ENCODE results near the gene MGAT5. TPM values are rescaled to one million over a fixed set of nuclear protein-coding genes. Genes with fewer than 3 reads are reported as not detected.

MGAT5 gene
- total RNA-seq, 1 experiment from 2014 or later = 52.4 TPM

- H3K27me3 Mint-ChIP-seq (ENCODE audit: low read depth) = no peaks in the 10 kb centered on the region
- TF ChIP-seq ESRRA (CRISPR knock-in tag; IDR thresholded peaks at IDR 0.05; ENCODE audit: borderline replicate concordance) (no peak), USF2 (CRISPR knock-in tag; IDR thresholded peaks at IDR 0.05) (no peak), MAX (CRISPR knock-in tag; IDR thresholded peaks at IDR 0.05) (no peak), TP53 (CRISPR knock-in tag; IDR thresholded peaks at IDR 0.05) (no peak), MLX (CRISPR knock-in tag; IDR thresholded peaks at IDR 0.05) (no peak), CREM (CRISPR knock-in tag; IDR thresholded peaks at IDR 0.05) (no peak), HMGXB4 (CRISPR knock-in tag; IDR thresholded peaks at IDR 0.05) (no peak), ZNF425 (CRISPR knock-in tag; conservative IDR thresholded peaks at IDR 0.05) (no peak), FOXJ3 (CRISPR knock-in tag; IDR thresholded peaks at IDR 0.05; ENCODE audit: borderline replicate concordance) (no peak), TCF7 (CRISPR knock-in tag; IDR thresholded peaks at IDR 0.05; ENCODE audit: low read depth) (no peak), AFF4 (CRISPR knock-in tag; IDR thresholded peaks at IDR 0.05; ENCODE audit: borderline replicate concordance) (no peak), ZMAT4 (CRISPR knock-in tag; IDR thresholded peaks at IDR 0.05) (no peak), CDX4 (CRISPR knock-in tag; IDR thresholded peaks at IDR 0.05; ENCODE audit: borderline replicate concordance) (no peak), ARID4B (CRISPR knock-in tag; IDR thresholded peaks at IDR 0.05; ENCODE audit: borderline replicate concordance) (no peak), ZNF423 (CRISPR knock-in tag; IDR thresholded peaks at IDR 0.05) (no peak), JUN (CRISPR knock-in tag; IDR thresholded peaks at IDR 0.05) (no peak), ETV6 (CRISPR knock-in tag; IDR thresholded peaks at IDR 0.05) (no peak), ZNF317 (CRISPR knock-in tag; IDR thresholded peaks at IDR 0.05; ENCODE audit: borderline replicate concordance, low read depth) (no peak), PREB (CRISPR knock-in tag; IDR thresholded peaks at IDR 0.05; ENCODE audit: borderline replicate concordance) (no peak)
- H3K36me3 Mint-ChIP-seq = no peaks in the 10 kb centered on the region
- H3K9me3 Mint-ChIP-seq = no peaks in the 10 kb centered on the region
- CTCF ChIA-PET = interaction anchor here (0.7 to 4.8 kb wide), 20 partner anchors 9 to 359 kb away, joined by 3 to 80 read pairs (median 7); partner anchors contain the start of gene MGAT5
- H3K4me3 Mint-ChIP-seq = no peak overlapping the region
- POLR2A ChIA-PET = no interaction called here
- peak; percentile 27; the same call in 1 of the 2 replicates for ATAC-seq
- no peak for DNase-seq (ENCODE audit: low spot score)
- H3K4me1 Mint-ChIP-seq = peaks cover 22% of the 10 kb centered on the region
- H3K27ac Mint-ChIP-seq = no peak overlapping the region
These were observed 9.3 kb upstream of the MGAT5 start for GRCh38 chr2:134244587-134244986.
